HFFc6 (cell line): ENCODE data around the gene RBM34. TPM values are rescaled to one million over a fixed set of nuclear protein-coding genes. Genes with fewer than 3 reads are reported as not detected.
A peak's percentile ranks its signal among the peaks of the same experiment; 100 is the strongest.
"Not testable (repeated sequence)": the region's sequence is repeated elsewhere in the genome, so short reads cannot be mapped to it uniquely, and the experiment has no call there.

Experiments used
- DNase-seq: peaks from one replicate; pipeline ENCODE4 v3.0.0-alpha.2; 2018
- H3K27ac Mint-ChIP-seq: 2 replicates; pipeline ENCODE4 v1.8.0; 2020; ENCODE audit warnings: mild to moderate bottlenecking, mixed read lengths
- H3K27me3 Mint-ChIP-seq: 2 replicates; pipeline ENCODE4 v1.8.0; 2021; ENCODE audit warnings: mild to moderate bottlenecking, moderate library complexity, mixed read lengths; ENCODE audit not compliant: insufficient read depth
- H3K36me3 Mint-ChIP-seq: 2 replicates; pipeline ENCODE4 v1.8.0; 2021; ENCODE audit warnings: low read depth, mixed read lengths
- H3K4me1 Mint-ChIP-seq: 2 replicates; pipeline ENCODE4 v1.8.0; 2020; ENCODE audit warnings: low read depth, mixed read lengths
- H3K4me3 Mint-ChIP-seq: 2 replicates; pipeline ENCODE4 v1.8.0; 2020; ENCODE audit warnings: mild to moderate bottlenecking, moderate library complexity, mixed read lengths
- H3K9me3 Mint-ChIP-seq: 2 replicates; pipeline ENCODE4 v1.8.0; 2020; ENCODE audit warnings: mild to moderate bottlenecking, mixed read lengths
- total RNA-seq, 6 experiments: library from RNA; stranded (reverse); fragmentation: NEBNext Ultra II Directional; extraction: Animal tissue kit (Norgen Biotek cat#: 25700); gene quantifications; 2 replicates in 1 of 6; 3 replicates in 5 of 6; pipeline ENCODE4 v1.2.3, GENCODE V29; 2021
- TF ChIP-seq, protein P1 (sequence below): fragments of 200-600 bp; sonication (generic); IDR thresholded peaks from 2 replicates; pipeline ENCODE4 v1.5.0; 2021; ENCODE audit warnings: antibody characterized with exemption, mild to moderate bottlenecking

RBM34 gene
- total RNA-seq, 6 experiments from 2014 or later, result 68.6 to 85.2 (median 75.4) TPM

DNA sequence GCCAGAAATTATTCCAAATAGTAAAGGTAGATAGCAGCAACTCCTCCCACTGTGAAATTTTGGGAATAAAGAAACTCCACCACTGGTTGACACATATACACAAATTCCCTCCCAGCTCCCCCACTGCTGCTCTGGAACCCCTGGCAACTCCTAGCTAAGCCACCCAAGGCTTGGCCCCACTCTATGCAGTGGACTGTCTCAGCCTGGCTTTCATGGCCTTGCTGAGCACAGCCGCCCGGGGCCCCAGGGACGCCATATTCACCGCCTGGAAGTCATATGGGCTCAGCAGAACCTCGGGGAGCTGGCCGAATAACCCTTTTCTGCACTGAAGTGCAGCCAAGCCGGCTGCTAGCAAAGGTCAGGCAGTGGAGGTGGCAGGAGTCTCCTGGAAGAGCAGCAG, 15.4 kb upstream of the RBM34 start:
- TF ChIP-seq, protein P1, sequence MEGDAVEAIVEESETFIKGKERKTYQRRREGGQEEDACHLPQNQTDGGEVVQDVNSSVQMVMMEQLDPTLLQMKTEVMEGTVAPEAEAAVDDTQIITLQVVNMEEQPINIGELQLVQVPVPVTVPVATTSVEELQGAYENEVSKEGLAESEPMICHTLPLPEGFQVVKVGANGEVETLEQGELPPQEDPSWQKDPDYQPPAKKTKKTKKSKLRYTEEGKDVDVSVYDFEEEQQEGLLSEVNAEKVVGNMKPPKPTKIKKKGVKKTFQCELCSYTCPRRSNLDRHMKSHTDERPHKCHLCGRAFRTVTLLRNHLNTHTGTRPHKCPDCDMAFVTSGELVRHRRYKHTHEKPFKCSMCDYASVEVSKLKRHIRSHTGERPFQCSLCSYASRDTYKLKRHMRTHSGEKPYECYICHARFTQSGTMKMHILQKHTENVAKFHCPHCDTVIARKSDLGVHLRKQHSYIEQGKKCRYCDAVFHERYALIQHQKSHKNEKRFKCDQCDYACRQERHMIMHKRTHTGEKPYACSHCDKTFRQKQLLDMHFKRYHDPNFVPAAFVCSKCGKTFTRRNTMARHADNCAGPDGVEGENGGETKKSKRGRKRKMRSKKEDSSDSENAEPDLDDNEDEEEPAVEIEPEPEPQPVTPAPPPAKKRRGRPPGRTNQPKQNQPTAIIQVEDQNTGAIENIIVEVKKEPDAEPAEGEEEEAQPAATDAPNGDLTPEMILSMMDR, result no peak
- Mint-ChIP-seq H3K36me3 (peaks cover 19% of the 10 kb centered on the region), H3K4me1 (no peaks in the 10 kb centered on the region), H3K4me3 (no peak overlapping the region), H3K27ac (no peak overlapping the region), H3K27me3 (no peaks in the 10 kb centered on the region), H3K9me3 (no peaks in the 10 kb centered on the region)
- DNase-seq, result no peak

DNA sequence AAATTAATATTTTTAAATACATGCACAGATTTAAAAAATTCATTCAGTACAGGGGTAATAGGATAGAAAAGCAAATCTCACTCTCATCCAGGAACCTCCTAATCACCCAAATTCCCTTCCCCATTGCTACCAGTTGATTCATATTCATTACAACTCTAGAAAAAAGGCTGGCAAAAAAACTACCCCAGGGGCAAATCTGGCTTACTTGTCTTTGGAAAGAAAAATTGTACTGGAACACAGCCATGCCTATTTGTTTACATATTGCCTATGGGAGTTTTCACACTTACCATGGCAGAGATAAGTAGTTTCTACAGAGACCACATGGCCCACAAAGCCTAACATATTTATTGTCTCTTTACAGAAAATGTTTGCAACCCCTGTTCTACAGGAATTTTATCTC, 8.9 kb upstream of the RBM34 start:
- H3K36me3 Mint-ChIP-seq, result peaks cover 23% of the 10 kb centered on the region
- DNase-seq, result peak; percentile 30
- no peaks in the 10 kb centered on the region for H3K9me3 Mint-ChIP-seq
- H3K27ac Mint-ChIP-seq, result no peak overlapping the region
- TF ChIP-seq, protein P1, result no peak
- no peaks in the 10 kb centered on the region for H3K27me3 Mint-ChIP-seq
- H3K4me1 Mint-ChIP-seq, result no peaks in the 10 kb centered on the region
- H3K4me3 Mint-ChIP-seq, result no peak overlapping the region

DNA sequence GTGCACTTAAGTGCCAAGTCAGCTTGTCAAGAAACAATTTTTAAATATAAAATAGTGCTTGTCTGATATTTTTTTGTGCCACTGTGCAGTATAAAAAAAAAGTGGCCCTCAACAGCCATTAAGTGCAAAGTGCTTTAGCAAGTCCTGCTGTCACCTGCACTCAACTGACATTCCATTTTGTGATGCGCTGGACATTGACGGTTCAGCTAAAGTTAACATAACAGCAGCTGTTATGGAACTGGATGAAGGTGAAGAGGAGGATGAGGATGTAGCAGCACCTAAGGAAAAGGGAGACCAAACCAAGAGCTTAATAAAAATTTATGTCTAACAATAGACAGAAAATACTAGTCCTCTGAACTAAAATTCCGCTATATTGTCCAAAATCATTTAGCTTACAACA, 7.3 kb upstream of the RBM34 start:
- Mint-ChIP-seq H3K4me1 (no peaks in the 10 kb centered on the region), H3K27ac (no peak overlapping the region), H3K36me3 (peaks cover 19% of the 10 kb centered on the region), H3K27me3 (no peaks in the 10 kb centered on the region; the same call in 1 of the 2 replicates), H3K4me3 (no peak overlapping the region), H3K9me3 (no peaks in the 10 kb centered on the region)
- no peak for DNase-seq
- TF ChIP-seq, protein P1, result no peak

DNA sequence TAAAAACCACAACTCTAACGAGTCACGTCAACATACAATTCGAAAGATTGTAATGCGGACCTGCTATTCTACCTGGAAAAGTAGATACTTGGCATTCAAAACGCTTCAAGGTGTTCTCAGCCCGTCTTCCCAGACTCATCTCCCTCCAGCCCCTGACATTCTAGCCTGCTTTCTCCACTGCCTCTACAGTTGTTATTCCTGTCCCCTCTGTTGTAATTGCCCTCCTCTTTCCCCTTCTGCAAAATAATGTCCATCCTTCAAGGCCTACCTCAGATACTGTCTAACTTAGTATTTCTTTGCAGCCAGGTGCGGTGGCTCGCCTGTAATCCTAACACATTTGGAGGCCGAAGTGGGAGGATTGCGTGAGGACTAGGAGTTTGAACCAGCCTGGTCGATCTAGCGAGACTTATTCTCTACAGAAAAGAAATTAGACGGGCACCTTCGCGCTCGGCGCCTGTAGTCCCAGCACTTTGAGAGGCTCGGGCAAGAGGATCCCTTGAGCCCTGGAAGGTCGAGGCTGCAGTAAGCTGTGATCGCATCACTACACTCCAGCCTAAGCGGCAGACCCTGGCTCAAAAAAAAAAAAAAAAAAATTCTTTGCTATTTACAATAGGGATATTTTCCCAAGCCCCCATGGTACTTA, 756 bp upstream of the RBM34 start:
- Mint-ChIP-seq H3K9me3 (no peaks in the 10 kb centered on the region), H3K4me1 (peaks cover 19% of the 10 kb centered on the region), H3K4me3 (peak overlapping the region; percentile 99), H3K27me3 (peaks cover 5% of the 10 kb centered on the region), H3K36me3 (peaks cover 11% of the 10 kb centered on the region), H3K27ac (peak overlapping the region; percentile 98)
- no peak for DNase-seq
- TF ChIP-seq, protein P1, result no peak

DNA sequence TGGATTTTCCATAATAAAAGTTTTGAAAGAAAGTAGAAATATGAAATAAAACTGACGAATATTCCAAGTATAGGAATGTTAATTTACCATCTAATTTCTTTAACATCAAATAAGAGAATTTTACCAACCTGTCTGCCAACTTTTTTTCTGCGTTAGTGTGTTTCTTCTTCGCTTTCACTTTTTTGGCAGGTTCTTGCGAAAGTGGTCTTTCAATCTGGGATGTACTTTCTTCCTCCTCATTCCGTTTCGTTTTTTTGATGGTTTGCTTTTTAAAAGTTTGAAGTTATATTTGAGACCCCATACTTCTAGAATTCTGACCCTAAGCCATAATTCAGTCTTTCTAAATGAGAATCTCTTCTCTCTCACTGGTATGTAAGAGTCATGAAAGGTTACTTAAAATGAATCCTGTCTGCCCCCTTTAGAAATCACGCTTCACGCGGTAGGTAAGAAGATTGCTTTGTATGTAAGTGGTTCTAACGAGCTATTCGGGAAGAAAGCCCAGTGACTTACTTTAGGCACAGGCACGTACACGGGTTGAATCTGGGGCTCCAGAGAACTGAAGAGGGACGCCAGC, 580 bp downstream of the RBM34 start:
- Mint-ChIP-seq H3K4me1 (peaks cover 19% of the 10 kb centered on the region), H3K27ac (peak overlapping the region; percentile 98), H3K4me3 (peak overlapping the region; percentile 99), H3K27me3 (peaks cover 5% of the 10 kb centered on the region), H3K9me3 (no peaks in the 10 kb centered on the region), H3K36me3 (peaks cover 11% of the 10 kb centered on the region)
- TF ChIP-seq, protein P1, result no peak
- DNase-seq, result peak; percentile 48

DNA sequence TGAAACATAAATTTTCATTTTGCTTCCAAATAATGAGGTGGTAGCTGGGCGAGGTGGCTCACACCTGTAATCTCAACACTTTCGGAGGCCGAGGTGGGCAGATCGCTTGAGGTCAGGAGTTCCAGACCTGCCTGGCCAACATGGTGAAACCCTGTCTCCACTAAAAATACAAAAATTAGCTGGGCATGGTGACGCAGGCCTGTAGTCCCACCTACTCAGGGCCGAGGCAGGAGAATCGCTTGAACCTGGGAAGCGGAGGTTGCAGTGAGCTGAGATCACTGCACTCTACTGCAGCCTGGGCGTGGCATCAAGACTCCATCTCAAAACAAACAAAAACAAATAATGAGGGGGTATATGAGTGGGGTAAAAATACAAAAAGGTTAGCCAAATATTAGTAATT, 1.1 kb downstream of the RBM34 start:
- Mint-ChIP-seq H3K4me3 (peak overlapping the region; percentile 99), H3K27ac (peak overlapping the region; percentile 98; the same call in 1 of the 2 replicates), H3K36me3 (peaks cover 13% of the 10 kb centered on the region), H3K4me1 (peaks cover 19% of the 10 kb centered on the region)
- not testable (repeated sequence) for H3K27me3 Mint-ChIP-seq, H3K9me3 Mint-ChIP-seq, DNase-seq

DNA sequence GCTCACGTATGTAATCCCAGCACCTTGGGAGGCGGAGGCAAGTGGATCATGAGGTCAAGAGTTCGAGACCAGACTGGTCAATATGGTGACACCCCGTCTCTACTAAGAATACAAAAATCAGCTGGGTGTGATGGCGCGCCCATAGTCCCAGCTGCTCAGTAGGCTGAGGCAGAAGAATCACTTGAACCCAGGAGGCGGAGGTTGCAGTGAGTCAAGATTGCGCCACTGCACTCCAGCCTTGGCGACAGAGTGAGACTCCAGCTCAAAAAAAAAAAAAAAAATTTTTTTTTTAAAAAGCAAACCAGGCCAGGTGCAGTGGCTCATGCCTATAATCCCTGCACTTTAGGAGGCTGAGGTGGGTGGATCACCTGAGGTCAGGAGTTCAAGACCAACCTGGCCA, 1.8 kb downstream of the RBM34 start:
- H3K27ac Mint-ChIP-seq, result not testable (repeated sequence)

More for the DNA sequence above, 1.8 kb downstream of the RBM34 start:
- H3K27me3 Mint-ChIP-seq, DNase-seq, H3K9me3 Mint-ChIP-seq: not testable (repeated sequence)
- peak overlapping the region; percentile 99; the same call in 1 of the 2 replicates for H3K4me3 Mint-ChIP-seq
- peaks cover 19% of the 10 kb centered on the region for H3K4me1 Mint-ChIP-seq
- H3K36me3 Mint-ChIP-seq, result peaks cover 19% of the 10 kb centered on the region
